Body of pancreas (tissue), 4 donors: ENCODE results near the gene BTG2. TPM values are rescaled to one million over a fixed set of nuclear protein-coding genes. Genes with fewer than 3 reads are reported as not detected.
A peak's percentile ranks its signal among the peaks of the same experiment; 100 is the strongest.

Experiments used
- ATAC-seq: fragments of 150-250 bp; one replicate; pipeline ENCODE4 v1.9.1; 2016
- DNase-seq, 4 donors: peaks; one replicate each; pipeline ENCODE4 v3.0.0-alpha.2; 2019
- H3K27ac ChIP-seq, 4 donors: fragments of 200-600 bp; sonication (generic); 1 replicate in 3 of 4; 2 replicates in 1 of 4; pipeline versions ENCODE4 v1.5.1 to v1.6.1; 2016 to 2019; ENCODE audit warnings: mild to moderate bottlenecking in 1 of 4, mixed read lengths in 1 of 4, moderate library complexity in 1 of 4
- H3K27me3 ChIP-seq, 2 donors: fragments of 200-600 bp; sonication (generic); one replicate each; pipeline ENCODE4 v1.6.0; 2016; ENCODE audit warnings: mild to moderate bottlenecking in 1 of 2
- H3K36me3 ChIP-seq, 2 donors: fragments of 200-600 bp; sonication (generic); replicated peaks in 1 of 2; 2 replicates each; pipeline ENCODE4 v1.5.1; 2016; ENCODE audit warnings: low read depth in 2 of 2; ENCODE audit not compliant: insufficient read depth in 1 of 2
- H3K4me1 ChIP-seq: fragments of 200-600 bp; sonication (generic); one replicate; pipeline ENCODE4 v1.6.0; 2016
- H3K4me3 ChIP-seq, 2 donors: fragments of 200-600 bp; sonication (generic); 1 replicate in 1 of 2; 2 replicates in 1 of 2; pipeline ENCODE4 v1.5.1; 2016 to 2019
- H3K9me3 ChIP-seq, 3 donors: fragments of 200-600 bp; sonication (generic); 1 replicate in 2 of 3; 2 replicates in 1 of 3; pipeline ENCODE4 v1.5.1; 2016
- POLR2A ChIP-seq, 3 donors: fragments of 450-650 bp; IDR thresholded peaks; one replicate each; pipeline ENCODE4 v1.6.1; 2016; ENCODE audit warnings: antibody characterized with exemption in 3 of 3, mild to moderate bottlenecking in 2 of 3
- WGBS, 2 donors: methylation state at CpG; one replicate each; pipeline ENCODE4 v1.1.5; 2017; 5-methylcytosine and 5-hydroxymethylcytosine counted together
- intact Hi-C: fragments of 100-400 bp; cut with DNase I; formaldehyde crosslinking; loops from one replicate; pipeline ENCODE4 v1.15.1; 2023
- total RNA-seq, 2 donors: library from RNA; depleted of rRNA; stranded (reverse); fragments of >200 nt; gene quantifications; one replicate each; pipeline ENCODE4 v1.1.0, GENCODE V29; 2016
- TF ChIP-seq, protein P1 (sequence below), 7 experiments: fragments of 450-650 bp in 4 of 7; fragments of 200-600 bp in 3 of 7; sonication (generic) in 3 of 7; IDR thresholded peaks; one replicate each; pipeline ENCODE4 v1.5.1; 2016 to 2019; ENCODE audit warnings: antibody characterized with exemption in 7 of 7

Gene BTG2
- total RNA-seq, 2 donors from 2014 or later = 122 to 160 TPM

DNA sequence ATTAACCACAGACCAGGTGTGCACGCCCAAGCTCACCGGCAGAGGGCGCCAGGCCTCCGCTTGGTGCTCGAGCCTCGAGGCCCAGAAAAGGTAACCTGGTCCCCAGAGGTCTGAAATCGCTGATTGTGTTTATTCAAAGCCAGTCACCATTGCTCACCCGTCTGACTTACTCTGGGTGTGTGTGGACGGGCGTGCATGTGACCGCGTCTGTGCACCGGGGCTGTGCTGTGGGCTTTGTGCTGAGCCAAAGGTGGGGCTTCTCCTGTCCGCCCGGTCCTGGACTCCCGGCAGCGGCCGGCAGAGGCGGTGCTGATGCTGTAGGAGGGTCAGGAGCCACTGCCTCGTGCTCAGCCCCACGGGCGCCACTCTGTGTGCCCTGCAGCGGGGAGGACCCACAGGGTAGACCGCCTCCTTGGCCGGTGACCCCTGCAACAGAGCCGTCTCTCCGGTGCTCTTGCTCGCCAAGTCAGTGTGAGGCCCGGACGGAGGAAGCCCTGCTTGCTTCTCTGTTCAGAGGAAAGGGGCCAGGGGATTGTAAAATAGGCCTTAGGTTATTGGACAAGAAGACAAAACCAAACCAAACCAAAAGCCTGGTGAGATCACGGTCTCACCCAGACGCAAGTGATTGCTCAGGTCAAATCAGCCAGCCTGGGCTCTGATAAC, 32.0 kb upstream of the BTG2 start:
- Histone ChIP-seq H3K4me3 (no peak overlapping the region), H3K27me3 (no peaks in the 10 kb centered on the region), H3K9me3 (no peaks in the 10 kb centered on the region), H3K36me3 (no peaks in the 10 kb centered on the region), H3K27ac (peak overlapping the region; percentile 45 to 78 (median 67)), H3K4me1 (peaks cover 36% of the 10 kb centered on the region)
- 12 to 19% methylated on average over 19 to 32 of the region's 32 CpGs for WGBS, 2 donors
- ATAC-seq = peak; percentile 83
- DNase-seq = peak; percentile 91 to 93 (median 92)
- peak; percentile 11 to 40 (median 30) for TF ChIP-seq POLR2A (IDR thresholded peaks at IDR 0.05)
- TF ChIP-seq, protein P1, sequence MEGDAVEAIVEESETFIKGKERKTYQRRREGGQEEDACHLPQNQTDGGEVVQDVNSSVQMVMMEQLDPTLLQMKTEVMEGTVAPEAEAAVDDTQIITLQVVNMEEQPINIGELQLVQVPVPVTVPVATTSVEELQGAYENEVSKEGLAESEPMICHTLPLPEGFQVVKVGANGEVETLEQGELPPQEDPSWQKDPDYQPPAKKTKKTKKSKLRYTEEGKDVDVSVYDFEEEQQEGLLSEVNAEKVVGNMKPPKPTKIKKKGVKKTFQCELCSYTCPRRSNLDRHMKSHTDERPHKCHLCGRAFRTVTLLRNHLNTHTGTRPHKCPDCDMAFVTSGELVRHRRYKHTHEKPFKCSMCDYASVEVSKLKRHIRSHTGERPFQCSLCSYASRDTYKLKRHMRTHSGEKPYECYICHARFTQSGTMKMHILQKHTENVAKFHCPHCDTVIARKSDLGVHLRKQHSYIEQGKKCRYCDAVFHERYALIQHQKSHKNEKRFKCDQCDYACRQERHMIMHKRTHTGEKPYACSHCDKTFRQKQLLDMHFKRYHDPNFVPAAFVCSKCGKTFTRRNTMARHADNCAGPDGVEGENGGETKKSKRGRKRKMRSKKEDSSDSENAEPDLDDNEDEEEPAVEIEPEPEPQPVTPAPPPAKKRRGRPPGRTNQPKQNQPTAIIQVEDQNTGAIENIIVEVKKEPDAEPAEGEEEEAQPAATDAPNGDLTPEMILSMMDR (IDR thresholded peaks at IDR 0.05) = peak; percentile 94 to 99 (median 99)
- intact Hi-C loops = no loop called here

DNA sequence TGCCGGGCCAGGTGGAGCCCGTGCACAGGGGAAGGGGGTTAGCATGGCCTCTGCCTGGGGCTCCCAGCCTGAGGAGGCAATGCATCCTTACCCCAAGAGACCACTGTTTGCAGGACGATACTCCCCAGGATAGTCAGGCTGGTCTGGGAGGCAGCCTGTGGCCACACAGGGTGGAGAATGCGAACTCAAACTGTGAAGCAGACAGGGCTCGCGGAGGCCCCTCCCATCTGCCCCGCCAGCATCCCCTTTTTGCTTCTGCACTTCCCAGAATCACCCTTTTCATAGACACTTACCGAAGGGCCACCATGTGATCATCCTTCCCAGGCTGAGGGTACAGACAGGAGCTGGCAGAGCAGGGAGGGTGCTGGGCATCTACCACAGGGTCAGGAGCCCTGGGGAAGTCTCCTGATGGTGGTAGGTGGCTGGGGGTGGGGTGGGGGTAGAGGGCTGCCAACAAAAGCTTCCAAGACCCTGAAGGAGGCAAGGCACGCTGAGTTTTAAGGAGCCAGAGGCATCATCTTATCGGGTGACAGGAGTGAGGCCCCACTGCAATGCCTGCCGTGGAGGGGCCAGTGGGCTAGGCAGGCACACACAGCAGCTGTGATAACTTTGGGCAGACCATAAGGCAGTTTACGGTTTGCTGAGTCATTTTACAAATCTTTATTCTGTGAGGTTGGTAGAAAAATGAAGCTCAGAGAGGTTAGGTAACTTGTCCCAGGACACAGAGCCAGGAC, 31.3 kb upstream of the BTG2 start:
- peaks cover 43% of the 10 kb centered on the region for H3K4me1 ChIP-seq
- ATAC-seq (no peak), DNase-seq (peak in 2 of 4 donors; percentile 16 to 66)
- WGBS, 2 donors = 74 to 75% methylated on average over 12 of the region's 12 CpGs
- no peaks in the 10 kb centered on the region for H3K9me3 ChIP-seq
- intact Hi-C loops = no loop called here
- no peak overlapping the region for H3K4me3 ChIP-seq
- no peaks in the 10 kb centered on the region for H3K36me3 ChIP-seq
- peak overlapping the region in 3 of 4 donors; percentile 65 to 78 (median 69) for H3K27ac ChIP-seq
- TF ChIP-seq, protein P1 (IDR thresholded peaks at IDR 0.05) = no peak
- TF ChIP-seq POLR2A (IDR thresholded peaks at IDR 0.05) = peak in 1 of 3 donors; percentile 34
- H3K27me3 ChIP-seq = no peaks in the 10 kb centered on the region

DNA sequence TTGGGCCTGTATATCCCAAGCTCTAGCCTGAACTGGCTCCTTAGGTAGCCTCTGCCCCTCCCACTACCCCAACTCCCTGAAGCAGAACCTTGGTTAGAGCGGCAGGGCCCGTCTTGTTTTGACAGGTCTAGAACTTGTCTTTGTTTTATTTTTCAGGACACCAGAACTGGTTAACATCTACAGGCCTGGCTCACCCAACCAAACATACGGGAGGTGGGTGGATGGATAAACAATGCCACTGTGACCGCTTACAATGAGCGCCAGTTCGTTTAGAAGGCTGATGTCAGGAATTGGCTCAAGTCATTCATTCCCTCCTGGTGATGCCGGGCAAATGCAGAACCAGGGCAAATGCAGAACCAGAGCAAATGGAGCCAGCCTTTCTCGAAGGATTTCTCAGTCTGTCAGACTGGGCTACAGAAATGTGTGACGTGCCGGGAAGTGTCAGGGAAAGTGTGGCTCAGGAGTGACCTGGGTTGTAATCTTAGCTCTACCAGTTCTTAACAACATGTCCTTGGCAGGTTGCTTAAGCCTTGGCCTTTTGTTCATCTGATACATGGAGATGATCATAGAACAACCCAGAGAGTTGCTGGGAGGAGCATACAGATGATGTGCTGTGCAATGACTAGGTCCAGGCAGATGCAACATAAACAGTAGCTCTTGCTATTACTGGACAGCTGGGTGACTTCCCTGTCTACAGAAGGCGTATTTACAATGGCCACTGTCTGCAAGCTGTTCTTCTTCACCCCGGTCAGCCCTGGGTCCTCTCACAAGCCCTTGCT, 30.5 kb upstream of the BTG2 start:
- Histone ChIP-seq H3K27ac (peak overlapping the region in 3 of 4 donors; percentile 2 to 78 (median 69)), H3K27me3 (no peaks in the 10 kb centered on the region), H3K4me3 (no peak overlapping the region), H3K4me1 (peaks cover 46% of the 10 kb centered on the region), H3K9me3 (no peaks in the 10 kb centered on the region), H3K36me3 (no peaks in the 10 kb centered on the region)
- ATAC-seq (peak; percentile 7), DNase-seq (peak in 3 of 4 donors; percentile 33 to 65 (median 57))
- 66 to 83% methylated on average over 8 to 12 of the region's 12 CpGs for WGBS, 2 donors
- TF ChIP-seq POLR2A (IDR thresholded peaks at IDR 0.05) = peak in 1 of 3 donors; percentile 17
- TF ChIP-seq, protein P1 (IDR thresholded peaks at IDR 0.05) = no peak
- intact Hi-C loops = loop anchor here (5.0 kb wide), 1 partner anchor 58 kb away; no protein-coding TSS in a partner anchor

DNA sequence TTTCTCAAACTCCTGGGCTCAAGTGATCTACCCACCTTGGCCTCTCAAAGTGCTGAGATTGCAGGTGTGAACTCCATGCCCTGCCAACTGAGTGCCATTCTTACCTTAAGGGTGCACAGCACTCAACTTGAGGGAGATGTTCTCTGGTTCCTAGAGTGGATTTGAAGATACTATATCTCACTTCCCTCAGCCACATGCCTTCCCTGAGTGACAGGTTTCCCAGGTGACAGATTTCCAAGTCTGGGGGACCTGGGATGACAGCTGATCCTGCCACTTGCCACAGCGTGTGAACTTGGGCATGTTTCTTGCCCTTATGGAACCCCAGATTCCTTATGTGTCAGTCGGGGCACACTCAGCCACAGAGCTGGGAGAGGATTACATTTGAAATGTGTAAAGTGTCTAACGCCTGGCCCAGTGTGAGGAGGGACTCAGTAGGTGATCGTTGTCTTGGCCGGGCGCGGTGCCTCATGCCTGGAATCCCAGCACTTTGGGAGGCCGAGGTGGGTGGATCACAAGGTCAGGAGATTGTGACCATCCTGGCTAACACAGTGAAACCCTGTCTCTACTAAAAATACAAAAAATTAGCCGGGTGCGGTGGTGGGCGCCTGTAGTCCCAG, 29.6 kb upstream of the BTG2 start:
- Histone ChIP-seq H3K36me3 (no peaks in the 10 kb centered on the region), H3K27me3 (no peaks in the 10 kb centered on the region), H3K27ac (no peak overlapping the region), H3K4me3 (no peak overlapping the region), H3K4me1 (peaks cover 46% of the 10 kb centered on the region), H3K9me3 (no peaks in the 10 kb centered on the region)
- intact Hi-C loops = loop anchor here (5.0 kb wide), 1 partner anchor 57 kb away; no protein-coding TSS in a partner anchor
- TF ChIP-seq, protein P1 (IDR thresholded peaks at IDR 0.05) = no peak
- no peak for TF ChIP-seq POLR2A (IDR thresholded peaks at IDR 0.05)
- 86 to 92% methylated on average over 11 of the region's 11 CpGs for WGBS, 2 donors
- DNase-seq = no peak
- no peak for ATAC-seq
